Body of pancreas (tissue), 4 donors: Measurements from ENCODE around the gene APPBP2. TPM values are rescaled to one million over a fixed set of nuclear protein-coding genes. Genes with fewer than 3 reads are reported as not detected.

Source experiments
- ATAC-seq: fragments of 150-250 bp; one replicate; pipeline ENCODE4 v1.9.1; 2016
- DNase-seq, 4 donors: peaks; one replicate each; pipeline ENCODE4 v3.0.0-alpha.2; 2019
- H3K27ac ChIP-seq, 4 donors: fragments of 200-600 bp; sonication (generic); 1 replicate in 3 of 4; 2 replicates in 1 of 4; pipeline versions ENCODE4 v1.5.1 to v1.6.1; 2016 to 2019; ENCODE audit warnings: mild to moderate bottlenecking in 1 of 4, mixed read lengths in 1 of 4, moderate library complexity in 1 of 4
- H3K27me3 ChIP-seq, 2 donors: fragments of 200-600 bp; sonication (generic); one replicate each; pipeline ENCODE4 v1.6.0; 2016; ENCODE audit warnings: mild to moderate bottlenecking in 1 of 2
- H3K36me3 ChIP-seq, 2 donors: fragments of 200-600 bp; sonication (generic); replicated peaks in 1 of 2; 2 replicates each; pipeline ENCODE4 v1.5.1; 2016; ENCODE audit warnings: low read depth in 2 of 2; ENCODE audit not compliant: insufficient read depth in 1 of 2
- H3K4me1 ChIP-seq: fragments of 200-600 bp; sonication (generic); one replicate; pipeline ENCODE4 v1.6.0; 2016
- H3K4me3 ChIP-seq, 2 donors: fragments of 200-600 bp; sonication (generic); 1 replicate in 1 of 2; 2 replicates in 1 of 2; pipeline ENCODE4 v1.5.1; 2016 to 2019
- H3K9me3 ChIP-seq, 3 donors: fragments of 200-600 bp; sonication (generic); 1 replicate in 2 of 3; 2 replicates in 1 of 3; pipeline ENCODE4 v1.5.1; 2016
- CTCF ChIP-seq, 7 experiments: fragments of 450-650 bp in 4 of 7; fragments of 200-600 bp in 3 of 7; sonication (generic) in 3 of 7; IDR thresholded peaks; one replicate each; pipeline ENCODE4 v1.5.1; 2016 to 2019; ENCODE audit warnings: antibody characterized with exemption in 7 of 7
- POLR2A ChIP-seq, 3 donors: fragments of 450-650 bp; IDR thresholded peaks; one replicate each; pipeline ENCODE4 v1.6.1; 2016; ENCODE audit warnings: antibody characterized with exemption in 3 of 3, mild to moderate bottlenecking in 2 of 3
- WGBS, 2 donors: methylation state at CpG; one replicate each; pipeline ENCODE4 v1.1.5; 2017; 5-methylcytosine and 5-hydroxymethylcytosine counted together
- intact Hi-C: fragments of 100-400 bp; cut with DNase I; formaldehyde crosslinking; loops from one replicate; pipeline ENCODE4 v1.15.1; 2023
- total RNA-seq, 2 donors: library from RNA; depleted of rRNA; stranded (reverse); fragments of >200 nt; gene quantifications; one replicate each; pipeline ENCODE4 v1.1.0, GENCODE V29; 2016

Gene APPBP2
- total RNA-seq, 2 donors from 2014 or later: 10.9 to 15.3 TPM

- TF ChIP-seq CTCF (IDR thresholded peaks at IDR 0.05) (no peak), POLR2A (IDR thresholded peaks at IDR 0.05) (no peak)
- ATAC-seq (peak; percentile 59), DNase-seq (no peak)
- Histone ChIP-seq H3K4me3 (no peak overlapping the region), H3K36me3 (no peaks in the 10 kb centered on the region), H3K9me3 (no peaks in the 10 kb centered on the region), H3K4me1 (peaks cover 12% of the 10 kb centered on the region), H3K27ac (no peak overlapping the region), H3K27me3 (no peaks in the 10 kb centered on the region)
- intact Hi-C loops: no loop called here
- WGBS, 2 donors: 50 to 56% methylated on average over 7 of the region's 7 CpGs
These were observed 8.6 kb upstream of the APPBP2 start for GRCh38 chr17:60534613-60535157.

- H3K9me3 ChIP-seq: no peaks in the 10 kb centered on the region
- intact Hi-C loops: no loop called here
- H3K4me1 ChIP-seq: peaks cover 12% of the 10 kb centered on the region
- no peak overlapping the region for H3K4me3 ChIP-seq
- no peaks in the 10 kb centered on the region for H3K36me3 ChIP-seq
- 56 to 63% methylated on average over 1 of the region's 1 CpG for WGBS, 2 donors
- no peak overlapping the region for H3K27ac ChIP-seq
- H3K27me3 ChIP-seq: no peaks in the 10 kb centered on the region
- ATAC-seq (no peak), DNase-seq (no peak)
- TF ChIP-seq POLR2A (IDR thresholded peaks at IDR 0.05) (no peak), CTCF (IDR thresholded peaks at IDR 0.05) (no peak)
These were observed 8.0 kb upstream of the APPBP2 start for GRCh38 chr17:60534010-60534555.

DNA sequence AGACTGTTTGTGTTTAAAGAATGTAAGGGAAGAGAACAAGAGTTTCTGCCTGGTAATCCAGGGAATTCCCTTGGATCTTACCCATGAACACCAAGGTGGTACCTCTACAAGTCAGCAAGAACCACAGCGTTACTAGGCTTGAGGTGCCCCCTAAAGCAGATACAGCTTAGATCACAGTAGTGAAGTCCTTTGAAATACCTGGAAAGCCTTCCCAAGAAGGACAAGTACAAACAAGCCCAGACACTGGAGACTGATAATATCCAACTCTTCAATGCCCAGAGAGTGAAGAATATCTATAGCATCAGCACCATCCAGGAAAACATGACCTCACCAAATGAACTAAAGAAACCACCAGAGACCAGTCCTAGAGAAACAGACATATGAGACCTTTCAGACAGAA lies 3.8 kb upstream of the APPBP2 start:
- no peak overlapping the region for H3K27ac ChIP-seq
- no peaks in the 10 kb centered on the region for H3K9me3 ChIP-seq
- DNase-seq (no peak), ATAC-seq (no peak)
- no peak overlapping the region for H3K4me3 ChIP-seq
- intact Hi-C loops: no loop called here
- TF ChIP-seq CTCF (IDR thresholded peaks at IDR 0.05): no peak
- 92 to 100% methylated on average over 1 of the region's 1 CpG for WGBS, 2 donors
- H3K36me3 ChIP-seq: no peaks in the 10 kb centered on the region
- no peaks in the 10 kb centered on the region for H3K27me3 ChIP-seq
- H3K4me1 ChIP-seq: peaks cover 6% of the 10 kb centered on the region

DNA sequence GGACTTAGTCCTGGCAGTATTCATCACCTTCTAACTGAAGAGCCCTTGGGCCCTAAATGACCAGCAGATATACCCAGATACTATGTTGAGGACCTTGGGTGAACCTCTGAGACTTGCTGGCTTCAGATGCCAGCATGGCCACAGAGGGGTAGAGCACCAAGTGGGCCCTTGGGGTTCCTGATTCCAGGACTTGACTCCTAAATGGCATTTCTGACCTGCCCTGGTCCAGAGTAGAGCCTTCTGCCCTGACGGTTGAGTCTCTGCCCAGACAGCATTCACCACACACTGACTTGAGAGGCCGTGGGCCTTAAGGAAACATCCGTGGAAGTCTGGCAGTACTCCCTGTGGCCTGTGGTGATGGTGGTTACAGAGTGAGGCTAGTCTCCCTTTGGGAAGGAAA lies 2.8 kb upstream of the APPBP2 start:
- intact Hi-C loops: no loop called here
- Histone ChIP-seq H3K4me3 (no peak overlapping the region), H3K4me1 (peaks cover 1% of the 10 kb centered on the region), H3K36me3 (no peaks in the 10 kb centered on the region), H3K27ac (no peak overlapping the region), H3K27me3 (no peaks in the 10 kb centered on the region), H3K9me3 (no peaks in the 10 kb centered on the region)
- TF ChIP-seq POLR2A (IDR thresholded peaks at IDR 0.05) (no peak), CTCF (IDR thresholded peaks at IDR 0.05) (no peak)
- no peak for ATAC-seq
- DNase-seq: no peak
- WGBS, 2 donors: 95 to 100% methylated on average over 1 to 3 of the region's 3 CpGs

GRCh38 chr17:60527701-60528100 lies 1.7 kb upstream of the APPBP2 start:
- H3K9me3 ChIP-seq: no peaks in the 10 kb centered on the region
- H3K27ac ChIP-seq: no peak overlapping the region
- H3K4me1 ChIP-seq: peaks cover 11% of the 10 kb centered on the region
- intact Hi-C loops: no loop called here
- H3K4me3 ChIP-seq: no peak overlapping the region
- no peak for ATAC-seq
- DNase-seq: no peak
- no peaks in the 10 kb centered on the region for H3K36me3 ChIP-seq
- 96 to 98% methylated on average over 2 of the region's 2 CpGs for WGBS, 2 donors
- H3K27me3 ChIP-seq: no peaks in the 10 kb centered on the region
- TF ChIP-seq CTCF (IDR thresholded peaks at IDR 0.05) (no peak), POLR2A (IDR thresholded peaks at IDR 0.05) (no peak)
